ENCODE results near the gene MRPL49.
"Not testable (repeated sequence)": the region's sequence is repeated elsewhere in the genome, so short reads cannot be mapped to it uniquely, and the experiment has no call there.

The MRPL49 gene

DNA sequence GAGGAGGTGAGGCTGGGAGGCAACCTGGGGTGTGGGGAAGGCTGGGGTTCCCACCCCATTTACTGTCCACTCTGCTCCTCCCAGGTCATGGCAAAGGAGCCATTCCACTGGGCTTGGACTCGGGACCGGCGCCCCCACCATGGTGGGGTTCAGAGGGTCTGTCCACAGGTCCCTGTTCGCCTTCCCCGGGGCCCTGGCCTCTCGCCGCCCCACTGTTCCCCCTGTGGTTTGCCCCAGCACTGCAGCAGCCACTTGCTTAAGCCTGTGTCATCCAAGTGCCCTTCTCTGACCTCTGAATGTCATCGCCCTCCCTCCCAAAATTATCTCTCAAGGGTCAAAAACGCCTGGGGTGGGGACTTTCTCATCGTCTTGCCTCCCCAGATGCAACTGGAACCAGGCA is 50.5 kb downstream of the MRPL49 start:
- DNase-seq: no peak

DNA sequence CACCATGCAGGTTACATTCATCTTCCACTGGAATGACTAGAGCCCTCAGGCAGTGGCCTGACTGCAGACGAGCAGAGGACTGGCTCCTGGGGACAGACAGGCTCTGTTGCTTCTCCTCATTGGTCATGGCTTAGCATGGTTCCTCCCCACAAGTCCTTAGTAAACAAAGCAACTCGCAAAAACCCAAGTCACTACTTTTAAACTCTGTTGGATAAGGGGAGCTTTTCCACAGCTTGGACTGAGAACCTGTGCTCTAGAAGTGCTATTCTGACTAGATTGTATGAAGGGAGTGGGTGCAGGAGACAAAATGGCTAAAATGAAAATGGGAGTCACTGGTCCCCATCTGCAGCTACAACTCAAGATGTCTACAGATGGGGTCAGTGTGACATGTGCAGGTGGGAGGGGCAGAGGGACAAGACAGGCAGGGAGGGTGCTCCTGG is 52.5 kb downstream of the MRPL49 start:
- not testable (repeated sequence) for DNase-seq
